Measurements from ENCODE around the gene GRK2.

Gene GRK2

DNA sequence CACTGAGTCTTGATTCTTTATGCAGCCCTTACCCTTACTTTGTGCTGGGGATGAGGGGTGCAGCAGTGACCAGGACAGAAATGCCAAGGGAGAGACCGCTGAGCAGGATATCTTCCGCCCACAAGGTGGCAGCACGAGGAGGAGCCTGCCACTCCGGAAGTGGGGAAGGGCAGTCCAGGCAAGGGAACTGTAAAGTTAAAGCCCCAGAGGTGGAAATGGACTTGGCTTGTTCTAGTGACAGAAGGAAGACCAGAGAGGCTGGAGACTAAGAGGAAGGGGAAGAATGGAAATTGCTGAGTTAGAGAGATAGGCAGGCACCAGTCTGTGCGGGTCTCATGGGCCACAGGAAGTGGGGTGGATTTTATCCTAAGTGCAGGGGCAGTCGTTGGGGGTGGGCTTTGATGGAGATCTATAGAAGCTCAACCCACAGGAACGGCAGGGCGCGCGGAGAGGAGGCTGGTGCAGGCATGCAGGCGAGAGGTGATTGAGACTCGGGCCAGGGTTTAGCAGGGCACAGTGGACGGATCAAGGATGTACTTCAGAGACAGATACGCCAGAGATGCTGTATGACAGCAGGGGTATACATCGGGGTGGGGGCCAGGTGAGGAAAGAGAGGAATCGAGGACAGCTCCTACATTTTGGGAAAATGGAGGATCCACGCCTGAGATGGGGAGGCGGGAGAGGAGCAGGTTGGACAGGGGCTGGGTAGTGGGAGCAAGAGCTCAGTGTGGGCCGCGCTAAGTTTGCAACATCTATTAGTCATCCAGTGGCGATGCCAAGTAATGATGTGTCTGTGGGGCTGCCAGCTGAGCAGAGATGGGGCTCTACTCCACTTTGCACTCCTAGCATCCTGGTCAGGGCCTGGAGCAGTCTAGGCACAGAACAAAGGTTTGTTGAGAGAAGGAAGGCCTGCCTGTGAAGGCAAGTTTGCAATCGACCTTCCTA is 3.3 kb upstream of the GRK2 start:
- Histone ChIP-seq H3K4me3 (ENCODE audit: insufficient read depth, low read depth, low read length) (no peak overlapping the region), H3K4me1 (ENCODE audit: control insufficient read depth, insufficient read depth, low read length) (peaks cover 7% of the 10 kb centered on the region), H3K27me3 (ENCODE audit: control insufficient read depth, insufficient read depth, low read length, poor library complexity, severe bottlenecking) (peaks cover 25% of the 10 kb centered on the region), H3K27ac (ENCODE audit: insufficient read depth, low read depth, low read length, poor library complexity, severe bottlenecking) (no peak overlapping the region), H3K9me3 (ENCODE audit: control insufficient read depth, low read length) (no peaks in the 10 kb centered on the region), H3K36me3 (ENCODE audit: control insufficient read depth, insufficient read depth, low read length) (no peaks in the 10 kb centered on the region)
- WGBS, 2 experiments, result 67 to 69% methylated on average over 22 of the region's 22 CpGs

DNA sequence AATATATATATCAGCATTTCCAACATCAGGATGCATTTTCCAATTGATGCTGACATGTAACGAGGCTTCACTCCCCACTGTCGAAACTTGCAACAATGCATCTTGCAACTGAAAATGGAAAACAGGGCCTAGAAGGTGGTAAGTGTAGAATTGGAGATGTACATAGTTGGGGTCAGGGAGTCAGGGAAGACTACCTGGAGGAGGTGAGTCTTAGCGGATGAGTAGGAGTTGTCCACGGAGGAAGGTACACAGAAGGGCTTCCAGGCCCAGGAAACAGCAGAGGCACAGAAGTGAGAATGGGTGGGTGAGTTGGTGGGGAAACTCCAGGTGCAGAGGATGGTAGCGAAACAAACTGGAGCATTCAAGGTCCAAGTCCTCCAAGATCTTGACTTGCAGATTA is 2.0 kb upstream of the GRK2 start:
- Histone ChIP-seq H3K27me3 (ENCODE audit: control insufficient read depth, insufficient read depth, low read length, poor library complexity, severe bottlenecking) (peaks cover 25% of the 10 kb centered on the region), H3K36me3 (ENCODE audit: control insufficient read depth, insufficient read depth, low read length) (no peaks in the 10 kb centered on the region), H3K9me3 (ENCODE audit: control insufficient read depth, low read length) (no peaks in the 10 kb centered on the region), H3K27ac (ENCODE audit: insufficient read depth, low read depth, low read length, poor library complexity, severe bottlenecking) (no peak overlapping the region), H3K4me1 (ENCODE audit: control insufficient read depth, insufficient read depth, low read length) (peaks cover 16% of the 10 kb centered on the region), H3K4me3 (ENCODE audit: insufficient read depth, low read depth, low read length) (no peak overlapping the region)
- WGBS, 2 experiments, result 93 to 95% methylated on average over 5 of the region's 5 CpGs

DNA sequence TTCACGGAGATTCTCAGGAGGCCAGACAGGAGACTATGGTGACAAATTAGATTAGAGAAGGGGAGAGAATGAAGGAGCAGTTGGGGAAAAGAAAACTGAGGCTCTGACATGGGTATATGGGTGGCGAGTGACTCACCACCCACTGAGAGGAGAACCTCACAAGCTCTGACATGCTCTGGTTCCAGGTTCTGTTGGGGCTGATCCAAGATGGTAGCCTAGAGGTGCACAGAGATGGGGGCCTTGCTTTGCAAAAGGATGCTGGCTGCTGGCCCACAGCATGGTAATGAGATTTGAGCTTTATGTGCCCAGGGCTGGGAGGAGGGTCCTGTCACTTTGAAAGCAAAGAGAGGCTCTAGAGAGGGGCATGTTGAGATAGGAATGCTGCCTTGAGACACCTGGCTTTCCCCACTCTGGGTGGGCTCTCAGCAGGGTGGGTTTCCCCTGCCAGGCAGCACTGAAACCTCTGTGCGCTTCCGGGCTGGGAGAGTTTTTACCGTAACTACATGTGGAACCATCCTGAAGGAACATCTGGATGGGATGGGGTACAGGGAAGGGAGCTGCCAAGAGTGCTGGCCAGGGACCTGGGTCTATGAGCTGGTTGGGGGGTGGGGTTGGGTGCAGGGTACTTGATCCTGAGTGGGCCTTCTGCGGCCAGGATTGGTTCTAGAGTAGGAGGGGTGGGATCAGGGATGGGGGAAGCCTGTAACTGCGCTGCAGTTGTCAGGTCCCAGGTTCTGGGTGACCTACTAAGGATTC is 1.2 kb upstream of the GRK2 start:
- WGBS, 2 experiments, result 89 to 94% methylated on average over 7 of the region's 7 CpGs
- H3K27ac ChIP-seq (ENCODE audit: insufficient read depth, low read depth, low read length, poor library complexity, severe bottlenecking), result no peak overlapping the region
- no peaks in the 10 kb centered on the region for H3K9me3 ChIP-seq (ENCODE audit: control insufficient read depth, low read length)
- peaks cover 25% of the 10 kb centered on the region for H3K27me3 ChIP-seq (ENCODE audit: control insufficient read depth, insufficient read depth, low read length, poor library complexity, severe bottlenecking)
- H3K36me3 ChIP-seq (ENCODE audit: control insufficient read depth, insufficient read depth, low read length), result no peaks in the 10 kb centered on the region
- H3K4me3 ChIP-seq (ENCODE audit: insufficient read depth, low read depth, low read length), result no peak overlapping the region
- peaks cover 23% of the 10 kb centered on the region for H3K4me1 ChIP-seq (ENCODE audit: control insufficient read depth, insufficient read depth, low read length)

- H3K27ac ChIP-seq (ENCODE audit: insufficient read depth, low read depth, low read length, poor library complexity, severe bottlenecking), result no peak overlapping the region
- H3K4me1 ChIP-seq (ENCODE audit: control insufficient read depth, insufficient read depth, low read length), result peaks cover 29% of the 10 kb centered on the region
- no peaks in the 10 kb centered on the region for H3K9me3 ChIP-seq (ENCODE audit: control insufficient read depth, low read length)
- 17 to 18% methylated on average over 54 of the region's 54 CpGs for whole genome bisulfite sequencing, 2 experiments
- H3K27me3 ChIP-seq (ENCODE audit: control insufficient read depth, insufficient read depth, low read length, poor library complexity, severe bottlenecking), result peaks cover 25% of the 10 kb centered on the region
- no peaks in the 10 kb centered on the region for H3K36me3 ChIP-seq (ENCODE audit: control insufficient read depth, insufficient read depth, low read length)
- no peak overlapping the region for H3K4me3 ChIP-seq (ENCODE audit: insufficient read depth, low read depth, low read length)
These were observed 432 bp upstream of the GRK2 start for GRCh38 chr11:67265633-67266448.

- H3K4me3 ChIP-seq (ENCODE audit: insufficient read depth, low read depth, low read length), result peak overlapping the region; percentile 86
- whole genome bisulfite sequencing, 2 experiments, result 47 to 49% methylated on average over 30 of the region's 30 CpGs
- peaks cover 39% of the 10 kb centered on the region for H3K4me1 ChIP-seq (ENCODE audit: control insufficient read depth, insufficient read depth, low read length)
These were observed 1.2 kb downstream of the GRK2 start for GRCh38 chr11:67267188-67268080.

GRCh38 chr11:67268081-67268961 is 2.0 kb downstream of the GRK2 start:
- H3K4me1 ChIP-seq (ENCODE audit: control insufficient read depth, insufficient read depth, low read length), result peaks cover 39% of the 10 kb centered on the region
- H3K9me3 ChIP-seq (ENCODE audit: control insufficient read depth, low read length), result no peaks in the 10 kb centered on the region
- no peak overlapping the region for H3K4me3 ChIP-seq (ENCODE audit: insufficient read depth, low read depth, low read length)
- no peaks in the 10 kb centered on the region for H3K36me3 ChIP-seq (ENCODE audit: control insufficient read depth, insufficient read depth, low read length)
- 91 to 92% methylated on average over 20 to 21 of the region's 21 CpGs for WGBS, 2 experiments
- H3K27ac ChIP-seq (ENCODE audit: insufficient read depth, low read depth, low read length, poor library complexity, severe bottlenecking), result no peak overlapping the region
- H3K27me3 ChIP-seq (ENCODE audit: control insufficient read depth, insufficient read depth, low read length, poor library complexity, severe bottlenecking), result peaks cover 15% of the 10 kb centered on the region

More at GRCh38 chr11:67267188-67268080, 1.2 kb downstream of the GRK2 start:
- Histone ChIP-seq H3K27ac (ENCODE audit: insufficient read depth, low read depth, low read length, poor library complexity, severe bottlenecking) (no peak overlapping the region), H3K36me3 (ENCODE audit: control insufficient read depth, insufficient read depth, low read length) (no peaks in the 10 kb centered on the region), H3K27me3 (ENCODE audit: control insufficient read depth, insufficient read depth, low read length, poor library complexity, severe bottlenecking) (peaks cover 16% of the 10 kb centered on the region), H3K9me3 (ENCODE audit: control insufficient read depth, low read length) (no peaks in the 10 kb centered on the region)

GRCh38 chr11:67268962-67269268 is 2.6 kb downstream of the GRK2 start:
- Histone ChIP-seq H3K4me3 (ENCODE audit: insufficient read depth, low read depth, low read length) (no peak overlapping the region), H3K9me3 (ENCODE audit: control insufficient read depth, low read length) (no peaks in the 10 kb centered on the region), H3K36me3 (ENCODE audit: control insufficient read depth, insufficient read depth, low read length) (no peaks in the 10 kb centered on the region), H3K27me3 (ENCODE audit: control insufficient read depth, insufficient read depth, low read length, poor library complexity, severe bottlenecking) (peaks cover 15% of the 10 kb centered on the region), H3K4me1 (ENCODE audit: control insufficient read depth, insufficient read depth, low read length) (peaks cover 42% of the 10 kb centered on the region), H3K27ac (ENCODE audit: insufficient read depth, low read depth, low read length, poor library complexity, severe bottlenecking) (no peak overlapping the region)
- 94 to 96% methylated on average over 13 of the region's 13 CpGs for WGBS, 2 experiments

GRCh38 chr11:67269401-67270255 is 3.4 kb downstream of the GRK2 start:
- peaks cover 14% of the 10 kb centered on the region for H3K27me3 ChIP-seq (ENCODE audit: control insufficient read depth, insufficient read depth, low read length, poor library complexity, severe bottlenecking)
- no peaks in the 10 kb centered on the region for H3K9me3 ChIP-seq (ENCODE audit: control insufficient read depth, low read length)
- H3K27ac ChIP-seq (ENCODE audit: insufficient read depth, low read depth, low read length, poor library complexity, severe bottlenecking), result peak overlapping the region; percentile 36
- peaks cover 42% of the 10 kb centered on the region for H3K4me1 ChIP-seq (ENCODE audit: control insufficient read depth, insufficient read depth, low read length)
- peak overlapping the region; percentile 13 for H3K4me3 ChIP-seq (ENCODE audit: insufficient read depth, low read depth, low read length)
- no peaks in the 10 kb centered on the region for H3K36me3 ChIP-seq (ENCODE audit: control insufficient read depth, insufficient read depth, low read length)
- WGBS, 2 experiments, result 79 to 81% methylated on average over 15 of the region's 15 CpGs
